ENCODE results near the gene EPB41L4B.
A peak's percentile ranks its signal among the peaks of the same experiment; 100 is the strongest.

The EPB41L4B gene

DNA sequence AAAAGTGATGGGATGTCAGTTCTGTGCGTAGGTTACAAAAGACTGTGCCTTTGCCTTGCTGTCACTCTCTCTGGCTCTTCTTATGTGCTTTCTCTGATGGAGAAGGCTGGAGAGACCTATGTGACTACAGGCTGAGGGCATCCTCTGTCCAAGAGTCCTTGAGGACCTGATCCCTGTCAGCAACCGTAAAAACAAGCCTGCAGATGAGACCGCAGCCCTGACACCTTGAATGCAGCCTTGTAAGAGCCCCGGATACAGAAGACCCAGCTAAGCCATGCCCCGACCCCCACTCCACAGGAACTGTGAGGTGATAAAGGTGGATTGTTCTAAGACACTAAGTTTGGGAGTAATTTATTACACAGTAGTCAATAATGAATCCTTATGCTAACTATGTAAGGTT is 121.2 kb downstream of the EPB41L4B start:
- no peak for TF ChIP-seq GLIS3 (CRISPR knock-in tag; IDR thresholded peaks at IDR 0.05)
- TF ChIP-seq, protein P1, sequence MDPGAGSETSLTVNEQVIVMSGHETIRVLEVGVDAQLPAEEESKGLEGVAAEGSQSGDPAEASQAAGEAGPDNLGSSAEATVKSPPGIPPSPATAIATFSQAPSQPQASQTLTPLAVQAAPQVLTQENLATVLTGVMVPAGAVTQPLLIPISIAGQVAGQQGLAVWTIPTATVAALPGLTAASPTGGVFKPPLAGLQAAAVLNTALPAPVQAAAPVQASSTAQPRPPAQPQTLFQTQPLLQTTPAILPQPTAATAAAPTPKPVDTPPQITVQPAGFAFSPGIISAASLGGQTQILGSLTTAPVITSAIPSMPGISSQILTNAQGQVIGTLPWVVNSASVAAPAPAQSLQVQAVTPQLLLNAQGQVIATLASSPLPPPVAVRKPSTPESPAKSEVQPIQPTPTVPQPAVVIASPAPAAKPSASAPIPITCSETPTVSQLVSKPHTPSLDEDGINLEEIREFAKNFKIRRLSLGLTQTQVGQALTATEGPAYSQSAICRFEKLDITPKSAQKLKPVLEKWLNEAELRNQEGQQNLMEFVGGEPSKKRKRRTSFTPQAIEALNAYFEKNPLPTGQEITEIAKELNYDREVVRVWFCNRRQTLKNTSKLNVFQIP (CRISPR knock-in tag; IDR thresholded peaks at IDR 0.05; ENCODE audit: borderline replicate concordance, low read depth): no peak
- TF ChIP-seq SNAI2 (CRISPR knock-in tag; IDR thresholded peaks at IDR 0.05): no peak
- no peak for TF ChIP-seq RARB (CRISPR knock-in tag; IDR thresholded peaks at IDR 0.05)
- TF ChIP-seq ISL1 (CRISPR knock-in tag; IDR thresholded peaks at IDR 0.05): no peak
- TF ChIP-seq ZC3H10 (CRISPR knock-in tag; IDR thresholded peaks at IDR 0.05): no peak
- no peak for TF ChIP-seq ZFP30 (CRISPR knock-in tag; IDR thresholded peaks at IDR 0.05)
- TF ChIP-seq, protein P2, sequence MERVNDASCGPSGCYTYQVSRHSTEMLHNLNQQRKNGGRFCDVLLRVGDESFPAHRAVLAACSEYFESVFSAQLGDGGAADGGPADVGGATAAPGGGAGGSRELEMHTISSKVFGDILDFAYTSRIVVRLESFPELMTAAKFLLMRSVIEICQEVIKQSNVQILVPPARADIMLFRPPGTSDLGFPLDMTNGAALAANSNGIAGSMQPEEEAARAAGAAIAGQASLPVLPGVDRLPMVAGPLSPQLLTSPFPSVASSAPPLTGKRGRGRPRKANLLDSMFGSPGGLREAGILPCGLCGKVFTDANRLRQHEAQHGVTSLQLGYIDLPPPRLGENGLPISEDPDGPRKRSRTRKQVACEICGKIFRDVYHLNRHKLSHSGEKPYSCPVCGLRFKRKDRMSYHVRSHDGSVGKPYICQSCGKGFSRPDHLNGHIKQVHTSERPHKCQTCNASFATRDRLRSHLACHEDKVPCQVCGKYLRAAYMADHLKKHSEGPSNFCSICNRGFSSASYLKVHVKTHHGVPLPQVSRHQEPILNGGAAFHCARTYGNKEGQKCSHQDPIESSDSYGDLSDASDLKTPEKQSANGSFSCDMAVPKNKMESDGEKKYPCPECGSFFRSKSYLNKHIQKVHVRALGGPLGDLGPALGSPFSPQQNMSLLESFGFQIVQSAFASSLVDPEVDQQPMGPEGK (CRISPR knock-in tag; IDR thresholded peaks at IDR 0.05; ENCODE audit: borderline replicate concordance): no peak
- no peak for TF ChIP-seq TOX (CRISPR knock-in tag; IDR thresholded peaks at IDR 0.05; ENCODE audit: borderline replicate concordance)
- TF ChIP-seq, protein P3, sequence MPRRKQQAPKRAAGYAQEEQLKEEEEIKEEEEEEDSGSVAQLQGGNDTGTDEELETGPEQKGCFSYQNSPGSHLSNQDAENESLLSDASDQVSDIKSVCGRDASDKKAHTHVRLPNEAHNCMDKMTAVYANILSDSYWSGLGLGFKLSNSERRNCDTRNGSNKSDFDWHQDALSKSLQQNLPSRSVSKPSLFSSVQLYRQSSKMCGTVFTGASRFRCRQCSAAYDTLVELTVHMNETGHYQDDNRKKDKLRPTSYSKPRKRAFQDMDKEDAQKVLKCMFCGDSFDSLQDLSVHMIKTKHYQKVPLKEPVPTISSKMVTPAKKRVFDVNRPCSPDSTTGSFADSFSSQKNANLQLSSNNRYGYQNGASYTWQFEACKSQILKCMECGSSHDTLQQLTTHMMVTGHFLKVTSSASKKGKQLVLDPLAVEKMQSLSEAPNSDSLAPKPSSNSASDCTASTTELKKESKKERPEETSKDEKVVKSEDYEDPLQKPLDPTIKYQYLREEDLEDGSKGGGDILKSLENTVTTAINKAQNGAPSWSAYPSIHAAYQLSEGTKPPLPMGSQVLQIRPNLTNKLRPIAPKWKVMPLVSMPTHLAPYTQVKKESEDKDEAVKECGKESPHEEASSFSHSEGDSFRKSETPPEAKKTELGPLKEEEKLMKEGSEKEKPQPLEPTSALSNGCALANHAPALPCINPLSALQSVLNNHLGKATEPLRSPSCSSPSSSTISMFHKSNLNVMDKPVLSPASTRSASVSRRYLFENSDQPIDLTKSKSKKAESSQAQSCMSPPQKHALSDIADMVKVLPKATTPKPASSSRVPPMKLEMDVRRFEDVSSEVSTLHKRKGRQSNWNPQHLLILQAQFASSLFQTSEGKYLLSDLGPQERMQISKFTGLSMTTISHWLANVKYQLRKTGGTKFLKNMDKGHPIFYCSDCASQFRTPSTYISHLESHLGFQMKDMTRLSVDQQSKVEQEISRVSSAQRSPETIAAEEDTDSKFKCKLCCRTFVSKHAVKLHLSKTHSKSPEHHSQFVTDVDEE (CRISPR knock-in tag; IDR thresholded peaks at IDR 0.05): no peak
- TF ChIP-seq, protein P4, sequence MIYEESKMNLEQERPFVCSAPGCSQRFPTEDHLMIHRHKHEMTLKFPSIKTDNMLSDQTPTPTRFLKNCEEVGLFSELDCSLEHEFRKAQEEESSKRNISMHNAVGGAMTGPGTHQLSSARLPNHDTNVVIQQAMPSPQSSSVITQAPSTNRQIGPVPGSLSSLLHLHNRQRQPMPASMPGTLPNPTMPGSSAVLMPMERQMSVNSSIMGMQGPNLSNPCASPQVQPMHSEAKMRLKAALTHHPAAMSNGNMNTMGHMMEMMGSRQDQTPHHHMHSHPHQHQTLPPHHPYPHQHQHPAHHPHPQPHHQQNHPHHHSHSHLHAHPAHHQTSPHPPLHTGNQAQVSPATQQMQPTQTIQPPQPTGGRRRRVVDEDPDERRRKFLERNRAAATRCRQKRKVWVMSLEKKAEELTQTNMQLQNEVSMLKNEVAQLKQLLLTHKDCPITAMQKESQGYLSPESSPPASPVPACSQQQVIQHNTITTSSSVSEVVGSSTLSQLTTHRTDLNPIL (CRISPR knock-in tag; IDR thresholded peaks at IDR 0.05; ENCODE audit: low read depth): no peak
- TF ChIP-seq ZNF8 (CRISPR knock-in tag; IDR thresholded peaks at IDR 0.05): no peak
- no peak for TF ChIP-seq CSDC2 (CRISPR knock-in tag; IDR thresholded peaks at IDR 0.05)
- ATAC-seq: no peak

DNA sequence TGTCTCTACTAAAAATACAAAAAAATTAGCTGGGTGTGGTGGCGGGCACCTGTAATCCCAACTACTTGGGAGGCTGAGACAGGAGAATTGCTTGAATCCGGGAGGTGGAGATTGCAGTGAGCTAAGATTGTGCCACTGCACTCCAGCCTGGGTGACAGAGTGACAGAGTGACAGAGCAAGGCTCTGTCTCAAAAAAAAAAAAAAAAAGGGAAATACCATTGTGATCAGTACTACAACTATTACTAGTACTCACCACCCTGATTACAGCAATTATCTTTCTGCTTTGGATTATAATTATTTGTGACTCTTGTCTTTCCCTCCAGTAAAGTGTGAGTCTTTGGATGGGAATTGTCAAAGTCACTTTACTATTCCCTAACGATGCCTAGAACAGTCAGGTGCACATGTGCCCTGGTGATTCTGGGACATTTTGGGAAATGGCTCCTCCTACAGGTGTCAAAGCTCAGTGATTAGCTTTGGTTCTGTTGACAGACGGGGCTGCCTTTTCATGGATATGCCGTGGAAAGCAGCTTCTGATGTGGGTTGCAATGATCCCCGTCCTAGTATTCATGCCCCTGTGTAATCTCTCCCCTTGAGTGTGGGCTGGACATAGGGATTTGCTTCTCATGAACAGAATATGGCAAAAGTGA is 122.0 kb downstream of the EPB41L4B start:
- TF ChIP-seq ZNF565 (CRISPR knock-in tag; conservative IDR thresholded peaks at IDR 0.05; ENCODE audit: low read depth) (no peak), ZFP3 (CRISPR knock-in tag; IDR thresholded peaks at IDR 0.05) (no peak), TOX (CRISPR knock-in tag; IDR thresholded peaks at IDR 0.05; ENCODE audit: borderline replicate concordance) (no peak), ZC3H10 (CRISPR knock-in tag; IDR thresholded peaks at IDR 0.05) (no peak)
- ATAC-seq: no peak

DNA sequence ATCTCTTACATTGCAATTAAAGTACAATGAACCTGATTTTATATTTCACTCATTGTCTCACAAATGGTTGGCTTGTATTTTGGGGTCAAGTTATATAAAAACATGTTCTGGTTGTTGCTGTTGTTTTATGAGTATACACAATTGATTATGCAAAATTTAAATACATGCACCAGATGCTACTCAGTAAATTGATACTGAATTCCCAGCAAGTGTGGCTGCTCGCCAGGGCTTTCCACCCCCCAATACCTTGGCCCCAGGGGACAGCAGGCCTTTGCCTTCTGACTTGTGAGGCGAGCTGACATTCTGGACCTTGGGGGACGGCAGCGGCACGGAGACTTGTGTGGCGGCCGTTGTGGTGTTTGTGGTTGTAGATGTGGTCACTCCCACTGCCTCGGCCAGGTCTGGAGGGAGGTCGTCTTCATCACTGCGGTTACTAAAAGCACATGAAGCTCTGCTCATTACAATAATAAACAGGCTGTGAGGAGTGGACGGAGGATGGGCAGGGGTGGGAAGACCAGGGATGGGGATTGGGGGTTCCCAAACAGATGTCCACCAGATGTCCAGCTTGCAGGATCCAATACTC is 126.8 kb downstream of the EPB41L4B start:
- TF ChIP-seq ZC3H10 (CRISPR knock-in tag; IDR thresholded peaks at IDR 0.05): no peak
- no peak for TF ChIP-seq CSDC2 (CRISPR knock-in tag; IDR thresholded peaks at IDR 0.05)
- no peak for TF ChIP-seq BACH2 (CRISPR knock-in tag; IDR thresholded peaks at IDR 0.05; ENCODE audit: borderline replicate concordance)
- no peak for TF ChIP-seq TCF4 (CRISPR knock-in tag; IDR thresholded peaks at IDR 0.05; ENCODE audit: borderline replicate concordance)
- no peak for ATAC-seq

DNA sequence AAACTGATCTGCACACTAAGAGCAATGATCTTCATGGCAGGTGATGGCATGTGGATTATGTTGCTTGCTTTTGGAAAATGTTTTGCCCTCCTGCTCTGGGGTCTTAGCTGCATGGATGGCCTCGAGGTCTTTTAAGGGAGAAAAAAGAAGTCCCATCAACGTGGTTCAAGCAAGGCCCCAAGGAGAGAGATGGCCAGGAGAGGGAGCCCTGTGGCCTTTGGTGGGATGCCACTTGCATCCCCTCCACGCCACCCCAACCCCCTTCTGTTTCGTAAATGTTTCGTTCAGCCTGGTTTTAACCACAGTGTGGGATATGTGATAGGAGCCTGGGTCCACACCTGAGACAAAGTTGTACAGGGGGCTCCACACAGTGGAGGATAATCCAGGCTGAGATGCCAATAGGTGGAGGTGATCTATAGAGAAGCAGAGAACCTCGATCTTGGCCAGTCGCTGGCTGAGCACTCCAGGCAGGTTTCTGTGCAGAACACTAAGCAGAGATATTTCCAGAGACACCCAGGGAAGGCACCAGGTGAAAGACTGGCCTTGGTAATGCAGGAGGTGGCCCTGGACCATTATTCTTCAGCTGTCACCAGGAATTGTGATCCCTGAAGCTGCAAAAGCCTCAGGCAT is 128.0 kb downstream of the EPB41L4B start:
- ATAC-seq: peak; percentile 53; the same call in 2 of the 3 replicates
- no peak for TF ChIP-seq BACH2 (CRISPR knock-in tag; IDR thresholded peaks at IDR 0.05; ENCODE audit: borderline replicate concordance)
- TF ChIP-seq OSR1 (CRISPR knock-in tag; IDR thresholded peaks at IDR 0.05): no peak
- TF ChIP-seq, protein P1 (CRISPR knock-in tag; IDR thresholded peaks at IDR 0.05; ENCODE audit: borderline replicate concordance, low read depth): no peak
- TF ChIP-seq ZC3H10 (CRISPR knock-in tag; IDR thresholded peaks at IDR 0.05): no peak
- no peak for TF ChIP-seq RARB (CRISPR knock-in tag; IDR thresholded peaks at IDR 0.05)
- TF ChIP-seq TOX (CRISPR knock-in tag; IDR thresholded peaks at IDR 0.05; ENCODE audit: borderline replicate concordance): no peak
- no peak for TF ChIP-seq GLIS3 (CRISPR knock-in tag; IDR thresholded peaks at IDR 0.05)
- TF ChIP-seq ISL1 (CRISPR knock-in tag; IDR thresholded peaks at IDR 0.05): no peak
- TF ChIP-seq ZNF565 (CRISPR knock-in tag; conservative IDR thresholded peaks at IDR 0.05; ENCODE audit: low read depth): no peak
- TF ChIP-seq ARNTL (CRISPR knock-in tag; IDR thresholded peaks at IDR 0.05; ENCODE audit: borderline replicate concordance, low read depth): no peak
- TF ChIP-seq TCF4 (CRISPR knock-in tag; IDR thresholded peaks at IDR 0.05; ENCODE audit: borderline replicate concordance): no peak
